GM12872 (cell line): ENCODE measurements around the gene MPND.

Experiments used
- CTCF ChIP-seq: IDR thresholded peaks from 3 replicates; pipeline ENCODE4 v1.5.1; 2011; ENCODE audit warnings: low read depth, mild to moderate bottlenecking, low read length, moderate library complexity; ENCODE audit not compliant: insufficient read depth

MPND gene

GRCh38 chr19:4385291-4386040 is 42.1 kb downstream of the MPND start:
- no peak for TF ChIP-seq CTCF

GRCh38 chr19:4386041-4386782 is 42.9 kb downstream of the MPND start:
- no peak for TF ChIP-seq CTCF

- TF ChIP-seq CTCF, result no peak
These were observed 45.1 kb downstream of the MPND start for GRCh38 chr19:4388337-4389063.

GRCh38 chr19:4389064-4389375 is 45.7 kb downstream of the MPND start:
- TF ChIP-seq CTCF, result no peak

GRCh38 chr19:4389511-4390016 is 46.2 kb downstream of the MPND start:
- TF ChIP-seq CTCF, result no peak

GRCh38 chr19:4390017-4390566 is 46.7 kb downstream of the MPND start:
- no peak for TF ChIP-seq CTCF

GRCh38 chr19:4390567-4391305 is 47.4 kb downstream of the MPND start:
- no peak for TF ChIP-seq CTCF
